Myocyte (in vitro differentiated cells): Measurements from ENCODE around the gene HBEGF. TPM values are rescaled to one million over a fixed set of nuclear protein-coding genes. Genes with fewer than 3 reads are reported as not detected.
A peak's percentile ranks its signal among the peaks of the same experiment; 100 is the strongest.
"Not testable (repeated sequence)": the region's sequence is repeated elsewhere in the genome, so short reads cannot be mapped to it uniquely, and the experiment has no call there.

Experiments used
- DNase-seq: peaks from one replicate; pipeline ENCODE4 v3.0.0-alpha.2; 2012; ENCODE audit warnings: low read depth
- total RNA-seq: library from RNA; depleted of rRNA; stranded (reverse); fragments of >200 nt; gene quantifications from 2 replicates; pipeline ENCODE4 v1.2.3, GENCODE V29; 2014

Gene HBEGF
- total RNA-seq, 1 donor from 2014 or later = 10.2 TPM

GRCh38 chr5:140361901-140362300 lies 15.5 kb upstream of the HBEGF start:
- DNase-seq = no peak

GRCh38 chr5:140360681-140361479 lies 14.5 kb upstream of the HBEGF start:
- no peak for DNase-seq

GRCh38 chr5:140360101-140360500 lies 13.7 kb upstream of the HBEGF start, which contains the start of gene SLC4A9:
Gene SLC4A9, plus strand, starts transcription at chr5:140360194. Its CDS starts 43 bp downstream, at chr5:140360237.
- DNase-seq = no peak

GRCh38 chr5:140358738-140359310 lies 12.4 kb upstream of the HBEGF start:
- peak; percentile 35 for DNase-seq

DNA sequence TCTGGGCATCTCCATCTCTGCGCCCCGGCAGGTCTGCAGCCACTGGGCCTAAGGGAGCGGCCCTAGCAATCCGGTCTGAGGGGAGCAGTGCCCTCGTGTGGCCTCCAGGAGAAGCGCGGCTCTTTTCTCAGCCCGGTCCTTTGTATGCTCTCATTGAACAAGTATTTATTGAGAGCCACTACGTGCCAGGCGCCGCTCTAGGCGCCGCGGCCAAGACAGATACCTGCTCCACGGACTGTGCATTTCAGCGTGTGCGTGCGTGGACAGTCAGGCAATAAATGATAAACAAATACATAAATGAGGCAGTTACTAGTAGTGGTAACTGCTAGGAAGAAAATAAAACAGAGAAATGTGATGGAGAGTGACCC lies 11.3 kb upstream of the HBEGF start:
- DNase-seq = peak; percentile 85

DNA sequence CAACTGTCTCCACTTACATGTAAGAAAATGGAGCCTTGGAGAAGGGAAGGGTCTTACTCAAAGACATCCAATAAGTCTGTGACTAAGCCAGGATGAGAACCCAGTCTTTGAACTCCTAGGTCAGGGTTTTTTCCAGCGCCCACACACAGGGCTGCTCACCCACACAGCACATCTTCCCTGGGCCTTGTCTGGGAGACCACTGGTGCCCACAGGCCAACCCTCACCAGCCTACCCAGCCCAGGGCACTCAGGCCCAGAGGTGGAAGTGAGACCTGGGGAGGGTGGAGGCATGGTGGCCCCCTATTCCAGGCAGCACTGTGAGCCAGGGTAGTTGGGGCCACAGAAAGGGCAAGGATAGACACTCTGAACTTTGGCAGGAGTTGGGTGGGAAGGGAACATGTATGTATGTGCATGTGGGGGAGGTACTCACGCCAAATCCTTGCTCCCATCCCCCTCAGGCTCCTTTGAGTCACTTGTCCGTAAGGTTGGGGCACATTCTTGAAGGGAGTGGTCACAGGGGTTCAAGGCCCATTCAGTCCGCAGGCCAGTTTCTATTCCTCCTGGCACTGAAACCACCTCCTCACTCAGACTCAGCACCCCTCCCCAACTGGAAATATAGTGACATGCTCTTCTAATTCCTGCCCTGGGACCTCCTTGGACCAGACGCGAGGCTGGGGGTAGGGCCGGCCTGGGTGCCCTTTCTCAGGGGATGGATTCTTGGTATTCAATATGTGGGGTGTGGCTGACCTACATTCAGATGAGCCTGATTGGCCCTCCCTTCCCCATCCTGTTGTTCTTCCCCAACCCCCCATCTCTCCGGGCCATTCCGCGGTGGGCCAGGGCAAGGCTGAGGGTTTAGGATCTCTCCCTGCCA lies 10.7 kb upstream of the HBEGF start:
- DNase-seq = no peak

DNA sequence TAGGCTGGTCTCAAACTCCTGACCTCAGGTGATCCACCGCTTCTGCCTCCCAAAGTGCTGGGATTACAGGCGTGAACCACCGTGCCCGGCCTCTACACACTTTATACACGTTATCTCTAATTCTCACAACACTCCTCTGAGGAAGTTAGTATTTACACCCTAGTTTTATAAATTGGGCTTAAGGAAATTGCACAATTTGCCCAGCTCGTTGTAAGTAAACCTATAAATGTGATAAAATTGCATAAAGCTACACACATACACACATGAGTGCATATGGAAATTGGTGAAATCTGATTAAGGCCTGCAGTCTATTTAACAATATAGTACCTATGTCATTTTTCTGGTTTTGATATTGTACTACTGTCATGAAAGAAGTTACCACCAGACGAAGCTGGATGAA lies 9.1 kb upstream of the HBEGF start:
- no peak for DNase-seq

DNA sequence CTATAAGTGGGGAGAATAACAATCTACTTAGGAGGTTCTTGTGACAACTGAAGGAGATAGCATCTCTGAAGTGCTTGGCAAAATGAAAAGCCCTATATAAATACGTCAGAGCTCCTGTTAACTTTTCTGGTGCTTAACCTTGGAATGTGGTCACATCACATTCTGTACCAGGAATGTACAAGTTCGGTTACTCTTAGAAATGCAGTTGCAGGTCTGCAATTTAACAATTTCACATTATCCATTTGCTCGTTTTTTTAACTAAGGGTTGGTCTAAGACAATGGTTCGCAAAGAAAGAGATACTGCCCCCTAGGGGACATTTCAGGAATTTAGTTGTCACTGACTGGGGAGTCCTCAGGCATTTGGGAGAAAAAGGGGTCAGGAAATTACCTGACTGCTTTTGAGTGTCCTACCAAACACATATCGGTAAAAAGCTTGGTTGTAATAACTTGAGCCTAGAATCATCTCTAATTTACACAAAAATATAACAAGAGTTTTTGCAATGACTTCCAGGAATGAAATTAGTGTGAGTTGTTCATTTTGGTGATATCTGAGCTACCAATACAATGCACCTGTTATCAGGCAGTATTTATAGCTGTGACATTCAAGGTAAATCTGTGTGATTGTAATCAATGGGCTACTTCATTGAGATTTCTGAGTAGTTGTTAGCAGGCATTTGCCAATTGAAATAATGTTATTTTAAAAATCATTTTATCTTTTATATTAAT lies 5.4 kb upstream of the HBEGF start:
- DNase-seq = peak; percentile 85

- DNase-seq = peak; percentile 51
Measured at GRCh38 chr5:140349244-140349643, 2.8 kb upstream of the HBEGF start.

- peak; percentile 59 for DNase-seq
Measured at GRCh38 chr5:140348104-140348503, 1.7 kb upstream of the HBEGF start.

DNA sequence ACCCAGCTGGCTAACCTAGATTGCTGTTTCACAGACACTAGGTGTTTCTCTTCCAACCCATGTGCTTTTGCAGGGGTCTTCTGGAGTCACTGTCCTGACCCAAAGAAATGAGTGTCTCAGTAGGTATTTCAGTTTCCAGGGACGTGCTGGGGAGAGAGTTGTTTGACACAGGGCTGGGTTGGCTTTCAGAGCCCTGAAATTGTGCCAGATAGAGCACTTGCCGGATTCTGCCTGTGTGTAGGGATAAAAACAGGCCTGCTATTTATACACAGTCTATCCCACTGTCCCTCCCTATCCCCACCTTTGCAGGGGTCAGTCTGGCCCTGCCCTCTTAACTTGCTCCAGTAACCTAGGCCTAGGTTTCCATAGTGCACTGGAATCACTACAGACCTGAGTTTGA lies 957 bp upstream of the HBEGF start:
- peak; percentile 51 for DNase-seq

GRCh38 chr5:140345919-140346347 lies 470 bp downstream of the HBEGF start:
- peak; percentile 67 for DNase-seq

DNA sequence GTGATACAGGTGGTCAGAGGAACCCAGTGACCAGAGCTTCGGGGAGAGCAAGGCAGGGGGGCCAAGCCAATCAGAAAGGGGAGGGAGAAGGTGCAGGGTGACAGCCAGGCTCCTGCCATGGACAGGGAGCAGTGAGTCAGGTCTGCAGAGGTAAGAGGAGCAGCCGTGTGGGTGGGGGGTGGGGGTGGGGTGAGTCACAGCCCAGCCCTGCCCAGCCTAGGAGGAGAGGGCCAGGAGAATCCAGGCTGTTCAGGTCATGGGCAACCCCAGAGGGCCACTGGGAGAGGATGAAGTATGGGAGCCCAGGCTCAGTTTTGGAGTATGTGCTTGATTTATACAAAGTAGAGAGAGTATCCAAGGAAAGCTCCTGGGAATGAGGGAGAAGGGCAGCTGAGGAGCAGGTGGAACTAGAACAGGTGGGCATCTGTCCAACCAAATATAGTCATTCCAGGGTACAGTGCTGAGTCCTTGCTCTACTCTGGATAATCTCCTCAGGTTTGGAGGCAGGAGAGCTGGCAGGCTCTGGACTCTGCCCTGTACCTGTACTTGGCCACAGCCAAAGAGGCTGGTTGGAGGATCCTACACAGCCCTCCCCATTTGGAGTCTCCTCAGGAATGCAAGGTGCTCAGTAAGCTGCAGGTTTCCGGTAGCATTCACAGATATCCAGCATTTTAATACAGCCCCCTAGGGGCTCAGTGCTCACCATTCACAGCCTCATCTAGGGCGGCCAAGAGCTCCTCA lies 1.6 kb downstream of the HBEGF start:
- no peak for DNase-seq

GRCh38 chr5:140343849-140344248 lies 2.6 kb downstream of the HBEGF start:
- not testable (repeated sequence) for DNase-seq

DNA sequence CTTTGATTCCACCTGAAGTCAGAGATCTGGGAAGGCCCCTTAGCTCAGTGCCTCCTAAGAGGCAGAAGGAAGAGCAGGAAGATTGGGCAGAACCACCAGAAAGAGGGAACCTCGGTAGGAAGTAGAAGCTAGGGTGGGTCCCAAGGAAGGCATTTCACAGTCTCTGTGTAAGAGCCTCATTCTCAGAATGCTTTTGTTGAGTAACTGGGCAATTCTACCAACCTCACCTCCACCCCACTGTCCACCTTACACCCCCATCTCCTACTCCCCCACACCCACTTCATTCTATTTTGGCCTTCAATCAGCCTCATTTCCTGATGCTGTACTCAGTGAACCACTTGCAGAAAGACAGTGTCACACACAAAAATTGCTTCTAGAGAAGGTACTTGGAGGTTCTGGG lies 3.5 kb downstream of the HBEGF start:
- no peak for DNase-seq

DNA sequence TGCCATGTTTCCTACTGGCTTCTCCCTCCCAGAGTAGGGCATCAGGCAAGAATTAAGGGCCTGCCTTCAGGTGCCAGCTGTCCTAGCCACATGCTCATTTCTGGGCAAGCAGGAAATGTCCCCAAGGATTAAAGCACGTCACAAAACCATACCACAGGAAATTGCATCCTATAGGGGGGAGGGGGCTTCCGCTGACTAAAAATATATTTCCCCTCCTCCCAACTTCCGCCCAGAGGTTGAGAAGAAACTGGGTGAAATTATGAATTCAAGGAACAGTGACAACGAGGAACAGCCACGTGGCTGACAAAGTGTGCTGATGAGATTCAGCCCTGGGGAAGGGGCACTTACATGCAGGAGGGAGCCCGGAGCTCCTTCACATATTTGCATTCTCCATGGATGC lies 4.1 kb downstream of the HBEGF start:
- no peak for DNase-seq

DNA sequence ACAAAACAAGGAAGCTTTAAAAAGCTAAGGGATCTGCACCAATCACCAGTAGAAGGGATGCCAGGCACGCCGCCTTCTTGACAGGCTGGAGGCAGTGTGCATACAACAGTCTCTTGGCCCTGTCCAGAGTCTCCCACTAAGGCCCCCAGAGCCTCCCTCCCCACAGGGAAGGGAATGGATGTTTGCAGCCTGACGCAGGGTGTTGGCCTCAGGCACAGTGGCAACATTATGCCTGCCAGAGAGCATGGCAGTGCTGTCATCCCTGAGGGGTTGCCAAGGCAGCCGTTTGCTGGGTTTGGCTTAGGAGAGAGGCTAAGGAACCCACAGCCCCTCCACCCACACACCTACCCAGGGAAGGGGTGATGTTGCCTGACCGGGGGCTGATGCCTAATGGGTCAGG lies 4.8 kb downstream of the HBEGF start:
- DNase-seq = no peak

DNA sequence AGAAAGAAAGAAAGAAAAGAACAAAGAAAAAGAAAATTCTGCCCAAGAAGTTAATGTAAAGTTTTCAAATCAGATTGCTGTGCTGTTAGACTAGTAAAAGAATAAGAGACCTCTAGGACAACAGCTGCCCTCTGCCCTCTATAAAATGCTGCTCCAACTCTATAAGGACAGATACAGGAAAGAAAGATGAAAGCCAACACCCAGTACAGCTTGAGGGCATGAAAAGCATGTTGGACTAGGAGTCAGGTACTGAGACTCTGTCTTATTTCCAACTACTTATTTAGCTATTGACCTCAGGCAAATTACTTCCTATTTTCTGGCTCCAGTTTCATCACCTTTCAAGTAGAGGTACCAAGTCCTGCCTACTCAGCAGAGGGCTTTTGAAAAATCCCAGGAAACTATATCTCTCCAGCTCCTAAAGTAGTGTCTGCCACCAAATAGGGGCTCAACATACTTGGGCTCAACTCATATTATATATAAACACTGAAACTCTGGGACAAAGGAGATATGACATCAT lies 5.7 kb downstream of the HBEGF start:
- no peak for DNase-seq

DNA sequence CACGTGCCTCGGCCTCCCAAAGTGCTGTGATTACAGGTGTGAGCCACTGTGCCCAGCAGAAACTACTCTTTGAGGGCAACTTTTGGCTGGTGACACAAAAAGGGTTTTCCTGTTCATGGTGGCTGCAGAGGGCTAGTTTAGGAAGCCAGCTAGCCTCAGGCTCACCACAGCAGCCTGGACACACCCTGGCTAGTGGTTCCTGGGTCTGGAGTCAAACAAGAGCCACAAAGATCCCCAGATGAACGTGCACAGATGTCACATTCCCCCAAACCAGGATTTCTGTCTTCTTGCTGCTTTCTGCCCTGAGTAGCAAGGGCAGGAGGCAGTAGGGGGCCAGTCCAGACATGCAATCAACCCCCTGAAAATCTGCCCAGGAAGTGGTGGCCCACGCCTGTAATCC lies 6.8 kb downstream of the HBEGF start:
- DNase-seq = peak; percentile 90

DNA sequence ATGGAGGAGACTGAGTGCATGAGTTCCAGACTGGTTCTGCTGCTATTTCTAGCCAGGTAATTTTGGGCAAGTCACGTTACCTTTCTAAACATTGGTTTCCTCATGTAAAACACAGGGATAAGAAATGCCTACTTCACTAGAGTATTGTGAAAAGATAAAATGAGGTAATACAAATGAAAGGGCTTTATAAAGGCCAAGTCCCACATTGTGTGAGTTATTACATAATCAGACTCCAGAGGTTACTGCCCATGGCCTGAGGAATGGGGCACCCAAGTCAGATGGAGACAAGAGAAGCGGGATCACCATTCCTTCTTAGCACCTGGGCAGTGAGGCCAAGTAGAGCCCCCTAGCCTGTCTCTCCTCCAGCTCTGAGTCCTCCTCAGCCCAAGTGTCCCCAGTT lies 7.5 kb downstream of the HBEGF start:
- no peak for DNase-seq
